HL-60/S4 treated with retinoic acid at 250 ng/mL for 4 days and 3 days (cell line): ENCODE measurements around the gene DNAI2.

ENCODE experiments used
- in situ Hi-C: fragments of 300-500 bp; cut with MboI; formaldehyde crosslinking; loops from 2 replicates; pipeline ENCODE4 v1.7.0; 2022; ENCODE audit warnings: low sequenced_read_pairs

Gene DNAI2

DNA sequence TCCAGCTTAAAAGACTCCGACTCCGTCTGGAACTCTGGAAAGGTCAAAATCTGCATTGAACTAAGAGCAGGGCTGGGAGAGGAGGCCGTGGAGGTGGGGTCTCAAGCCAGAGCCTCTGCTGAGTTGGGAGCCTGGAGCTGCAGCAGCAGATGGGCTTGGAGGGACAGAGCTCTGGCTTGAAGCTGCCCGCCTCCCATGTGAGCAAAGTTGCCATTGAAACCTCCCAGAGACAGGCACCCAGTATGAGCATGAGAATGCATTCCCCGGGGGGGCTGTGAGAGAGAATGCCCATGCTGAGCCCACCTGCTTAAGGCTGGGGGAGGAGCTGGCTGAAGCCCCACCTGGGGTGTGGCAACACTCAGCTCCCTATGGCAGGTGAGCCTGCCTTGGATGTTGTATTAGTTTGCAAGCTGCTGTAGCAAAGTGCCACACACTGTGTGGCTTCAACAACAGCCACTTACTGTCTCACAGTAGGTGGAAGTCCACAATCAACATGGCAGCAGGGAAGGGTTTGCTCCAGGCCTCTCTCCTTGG lies 61.6 kb downstream of the DNAI2 start:
- in situ Hi-C loops, result no loop called here

DNA sequence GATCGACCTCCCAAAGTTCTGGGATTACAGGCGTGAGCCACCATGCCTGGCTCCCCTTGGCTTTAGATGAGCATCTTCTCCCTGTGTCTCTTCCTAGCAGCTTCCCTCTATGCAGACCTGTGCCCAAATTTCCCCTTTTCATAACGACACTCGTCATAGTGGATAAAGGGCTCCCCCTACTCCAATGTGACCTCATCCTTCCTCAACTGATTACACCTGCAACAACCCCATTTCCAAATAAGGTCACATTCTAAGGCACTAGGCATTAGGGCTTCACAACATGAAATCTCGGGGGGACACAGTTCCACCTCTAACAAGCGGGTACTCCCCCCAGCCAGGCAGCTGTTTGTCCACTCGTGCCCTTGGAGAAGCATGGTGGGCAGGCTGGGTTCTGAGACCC lies 62.3 kb downstream of the DNAI2 start:
- in situ Hi-C loops, result no loop called here

DNA sequence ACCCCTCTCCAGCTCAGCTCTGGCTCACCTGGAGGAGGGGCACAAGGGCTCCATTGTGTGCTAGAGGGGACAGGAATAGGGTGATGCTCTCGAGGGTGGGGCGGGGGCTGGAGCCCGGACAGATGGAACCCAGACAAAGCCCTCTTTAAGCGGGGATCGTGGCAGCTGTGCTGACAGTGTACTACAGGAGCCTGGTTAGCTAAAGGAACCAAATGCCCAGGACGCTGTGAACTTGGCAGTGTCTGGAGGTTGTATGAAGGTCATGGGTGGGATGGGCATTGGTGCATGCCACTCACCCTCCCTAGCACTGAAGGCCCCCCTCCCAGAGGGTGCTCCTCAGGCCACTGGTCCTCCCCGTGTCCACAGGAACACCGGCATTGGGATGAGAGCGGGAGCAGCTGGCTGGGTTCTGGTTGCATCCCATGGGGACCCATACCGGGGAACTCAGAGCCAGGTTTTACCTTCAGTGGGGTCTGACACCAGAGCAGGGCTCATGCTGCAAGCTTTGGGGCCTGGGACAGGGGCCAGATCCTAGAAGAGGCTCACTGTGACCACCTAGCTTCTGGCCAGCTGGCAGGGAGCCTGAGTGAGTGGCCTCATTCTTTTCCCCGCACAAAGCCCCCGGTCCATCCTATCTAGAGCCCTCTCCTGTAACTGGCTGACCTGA lies 63.9 kb downstream of the DNAI2 start:
- in situ Hi-C loops, result no loop called here

DNA sequence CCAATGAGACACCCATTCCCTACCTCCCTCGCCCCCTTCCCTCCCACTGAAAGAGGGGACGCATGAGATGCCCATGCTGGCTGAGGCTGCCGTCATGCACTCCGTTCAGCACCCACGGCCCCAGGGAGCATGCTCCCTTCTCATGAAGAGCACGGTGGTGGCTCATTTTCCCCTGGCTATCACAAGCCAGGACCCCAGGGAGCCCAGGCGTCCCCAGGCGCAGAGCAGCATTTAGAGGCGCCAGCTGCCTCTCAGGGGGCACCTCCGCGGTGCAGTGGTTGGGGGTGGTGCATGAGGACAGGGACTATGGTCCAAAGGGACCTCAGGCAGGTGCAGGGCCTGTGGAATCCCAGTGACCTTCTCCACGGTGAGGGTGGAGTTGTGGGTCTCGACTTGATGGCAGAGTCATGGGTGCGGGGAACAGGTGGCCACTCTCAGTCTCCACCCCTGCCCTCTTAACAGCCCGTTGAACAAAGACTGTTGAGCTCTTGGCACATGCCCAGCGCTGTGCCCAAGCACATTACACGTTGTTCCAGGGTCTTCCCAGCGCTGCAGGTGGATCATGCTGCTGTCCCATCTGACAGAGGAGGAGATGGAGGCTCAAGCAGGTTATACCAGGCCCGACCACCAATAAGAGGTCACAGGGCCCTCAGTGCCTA lies 65.6 kb downstream of the DNAI2 start:
- in situ Hi-C loops, result no loop called here

DNA sequence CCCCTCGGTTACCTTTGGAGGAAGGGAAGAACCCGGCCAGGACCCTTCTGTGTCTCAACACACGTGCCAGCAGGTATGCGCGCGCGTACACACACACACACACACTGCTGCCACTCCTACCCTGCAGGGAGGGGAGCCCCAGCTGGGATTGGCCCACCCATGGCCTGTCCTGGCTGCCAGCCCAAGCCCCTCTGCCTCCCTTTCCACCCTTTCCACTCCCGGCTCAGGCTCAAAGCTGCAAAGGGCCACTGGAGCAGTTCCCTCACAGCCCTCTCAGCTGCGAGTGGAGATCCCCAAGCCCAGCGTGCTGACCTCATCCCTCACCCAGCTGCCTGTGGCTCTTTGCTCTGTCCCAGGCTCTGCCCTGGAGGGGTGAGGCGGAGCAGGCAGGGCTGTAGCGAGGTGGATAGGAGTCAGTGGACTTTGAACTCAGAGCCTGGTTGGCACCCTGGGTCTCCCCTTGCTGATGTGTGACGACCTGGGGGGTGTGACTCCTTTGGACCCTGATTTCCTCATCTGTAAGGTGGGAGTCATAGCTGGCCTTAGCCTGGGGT lies 66.5 kb downstream of the DNAI2 start:
- in situ Hi-C loops, result no loop called here

DNA sequence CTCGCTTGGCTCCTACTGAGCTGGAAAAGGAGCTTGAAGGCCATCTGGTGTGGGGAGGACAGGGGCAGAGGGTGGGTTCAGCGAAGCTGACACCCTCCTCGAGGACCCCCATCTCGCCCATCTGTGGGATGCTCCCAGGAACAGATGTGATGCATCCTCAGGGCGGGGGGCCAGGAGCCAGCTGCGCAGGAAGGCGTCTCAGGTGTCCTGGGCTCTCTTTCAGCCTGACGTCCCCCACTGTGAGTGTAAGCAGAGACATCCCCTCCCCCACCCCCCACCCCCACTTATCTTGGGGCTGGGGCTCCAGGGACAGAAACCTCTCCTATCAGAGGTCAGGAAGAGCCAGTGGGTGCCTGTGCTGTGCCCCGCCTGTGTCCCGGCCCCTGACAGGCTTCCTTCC lies 68.2 kb downstream of the DNAI2 start:
- in situ Hi-C loops, result no loop called here

DNA sequence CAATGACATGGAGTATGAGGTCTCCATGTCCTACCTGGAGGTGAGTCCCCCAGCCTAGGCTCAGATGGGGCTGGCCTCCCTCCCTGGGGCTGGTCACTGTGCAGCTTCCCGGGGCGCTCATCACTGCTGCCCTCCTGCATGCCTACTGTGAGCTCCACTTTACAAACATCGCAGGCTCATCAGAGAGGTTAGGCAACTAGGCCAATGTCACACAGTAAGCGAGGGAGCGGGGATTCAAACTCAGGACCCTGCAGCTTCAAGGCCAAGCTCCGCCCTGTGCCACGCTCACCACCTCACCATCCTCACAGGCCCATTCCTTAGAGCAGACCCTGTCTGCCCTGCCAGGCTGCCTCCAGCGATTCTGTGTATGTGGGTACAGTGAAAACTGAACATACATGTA lies 69.1 kb downstream of the DNAI2 start:
- in situ Hi-C loops, result no loop called here

DNA sequence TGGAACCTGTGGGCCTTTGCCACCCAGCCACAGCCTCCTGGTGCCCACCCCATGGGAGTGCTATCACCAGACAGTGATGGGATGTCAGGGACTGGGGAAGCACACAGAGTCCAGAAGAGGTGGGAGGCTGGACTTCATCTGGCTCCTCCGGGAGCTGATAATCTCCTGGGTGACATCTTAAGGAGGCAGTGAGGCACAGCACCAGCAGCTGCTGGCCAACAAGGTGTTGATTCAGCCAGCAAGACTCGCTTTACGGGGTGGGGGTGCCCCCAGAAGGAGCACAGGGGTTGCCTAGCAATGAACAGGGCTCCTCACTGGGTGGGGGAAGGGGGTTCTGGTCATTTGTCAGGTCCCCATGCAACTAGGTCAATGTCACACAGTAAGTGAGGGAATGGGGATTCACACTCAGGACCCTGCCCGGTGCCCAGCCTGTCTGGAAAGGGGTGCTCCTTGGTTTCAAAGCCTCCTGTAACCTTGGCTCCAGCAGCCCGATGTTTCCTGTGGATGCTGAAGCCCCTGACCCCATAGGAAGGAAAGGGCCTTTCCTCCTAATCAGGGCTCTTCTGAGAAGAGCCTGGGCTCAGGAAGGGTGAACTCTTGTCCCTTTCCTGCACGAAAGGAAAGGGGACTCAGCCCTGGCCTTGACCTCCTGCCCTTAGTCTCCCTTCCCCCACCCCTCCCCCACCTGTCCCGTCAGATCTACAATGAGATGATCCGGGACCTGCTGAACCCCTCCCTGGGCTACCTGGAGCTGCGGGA lies 69.7 kb downstream of the DNAI2 start:
- in situ Hi-C loops, result no loop called here

DNA sequence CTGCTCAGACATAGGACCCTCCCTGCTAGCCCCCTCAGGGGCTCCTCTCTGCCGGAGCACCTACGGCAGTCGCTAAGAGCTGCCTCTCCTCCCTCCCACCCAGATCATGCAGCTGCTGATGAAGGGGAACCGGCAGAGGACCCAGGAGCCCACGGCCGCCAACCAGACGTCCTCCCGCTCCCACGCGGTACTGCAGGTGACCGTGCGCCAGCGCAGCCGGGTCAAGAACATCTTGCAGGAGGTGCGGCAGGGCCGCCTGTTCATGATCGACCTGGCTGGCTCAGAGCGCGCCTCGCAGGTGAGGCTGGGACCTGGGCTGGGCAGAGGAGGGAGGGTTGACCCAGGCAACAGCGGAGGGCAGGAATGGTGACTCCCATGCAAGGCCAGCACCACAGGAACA lies 70.6 kb downstream of the DNAI2 start:
- in situ Hi-C loops, result no loop called here

DNA sequence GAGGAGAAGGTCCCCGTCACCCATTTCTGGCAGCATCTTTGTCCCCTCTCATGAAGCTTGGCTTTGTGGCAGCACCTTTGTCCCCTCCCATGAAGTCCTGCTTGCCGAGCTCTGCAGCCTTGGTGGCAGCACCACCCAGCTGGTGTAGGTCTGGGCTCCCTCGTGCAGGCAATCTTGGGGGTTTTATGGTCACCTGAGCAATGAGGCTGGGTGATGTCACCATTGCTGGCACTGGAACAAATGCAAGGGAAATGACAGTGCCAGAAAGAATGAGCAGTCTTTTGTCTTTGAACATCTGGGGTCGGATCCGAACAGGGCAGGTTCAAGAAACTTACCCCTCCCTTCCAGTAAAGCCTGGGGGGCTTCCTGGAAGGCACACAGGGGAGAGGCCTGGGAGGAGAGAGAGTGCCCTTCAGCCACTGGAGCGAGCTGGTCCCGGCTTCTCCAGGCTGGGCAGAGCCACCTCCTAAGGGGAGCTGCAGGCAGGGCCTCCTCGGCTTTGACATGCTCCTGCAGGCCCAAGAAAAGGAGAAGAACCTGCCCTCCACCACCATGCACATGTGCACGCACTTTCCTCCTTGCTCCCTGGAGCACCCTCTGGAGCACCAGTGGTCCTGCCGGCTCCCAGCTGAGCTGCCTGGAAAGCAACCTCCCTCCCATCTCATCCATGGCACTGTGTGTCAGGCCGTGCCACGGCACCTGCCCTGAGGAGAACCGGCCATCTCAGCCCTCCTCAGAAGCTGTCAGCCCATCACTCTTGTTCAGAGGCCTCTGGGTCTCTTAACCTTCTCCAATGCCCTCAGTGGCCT lies 71.6 kb downstream of the DNAI2 start:
- in situ Hi-C loops, result no loop called here

DNA sequence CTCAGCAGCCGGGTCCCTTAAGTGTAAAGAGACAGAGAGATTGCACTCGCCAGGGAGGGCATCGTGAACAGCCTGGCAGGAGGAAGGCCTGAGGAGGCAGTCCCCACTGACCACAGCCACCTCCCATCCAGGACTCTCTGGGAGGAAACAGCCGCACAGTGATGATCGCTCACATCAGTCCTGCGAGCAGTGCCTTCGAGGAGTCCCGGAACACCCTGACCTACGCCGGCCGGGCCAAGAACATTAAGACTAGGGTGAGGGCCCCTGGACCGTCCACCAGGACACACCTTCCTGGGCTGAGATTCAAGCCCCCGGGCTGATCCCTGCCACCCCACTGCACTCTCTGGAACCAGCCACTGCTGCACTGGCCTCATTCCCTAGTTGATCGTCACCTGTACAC lies 73.6 kb downstream of the DNAI2 start:
- in situ Hi-C loops, result no loop called here

DNA sequence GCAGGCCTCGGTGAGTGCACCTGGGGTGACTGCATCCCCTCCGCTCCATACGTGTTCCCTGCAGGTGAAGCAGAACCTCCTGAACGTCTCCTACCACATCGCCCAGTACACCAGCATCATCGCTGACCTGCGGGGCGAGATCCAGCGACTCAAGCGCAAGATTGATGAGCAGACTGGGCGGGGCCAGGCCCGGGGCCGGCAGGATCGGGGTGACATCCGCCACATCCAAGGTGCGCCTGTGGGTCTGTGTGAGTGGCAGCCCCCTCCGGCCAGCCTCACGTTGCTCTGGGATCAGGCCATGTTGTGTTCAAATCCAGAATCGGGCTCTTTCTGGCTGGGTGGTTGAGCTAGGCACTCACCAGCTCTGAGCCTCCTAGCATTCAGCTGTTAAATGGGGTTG lies 75.1 kb downstream of the DNAI2 start:
- in situ Hi-C loops, result no loop called here

DNA sequence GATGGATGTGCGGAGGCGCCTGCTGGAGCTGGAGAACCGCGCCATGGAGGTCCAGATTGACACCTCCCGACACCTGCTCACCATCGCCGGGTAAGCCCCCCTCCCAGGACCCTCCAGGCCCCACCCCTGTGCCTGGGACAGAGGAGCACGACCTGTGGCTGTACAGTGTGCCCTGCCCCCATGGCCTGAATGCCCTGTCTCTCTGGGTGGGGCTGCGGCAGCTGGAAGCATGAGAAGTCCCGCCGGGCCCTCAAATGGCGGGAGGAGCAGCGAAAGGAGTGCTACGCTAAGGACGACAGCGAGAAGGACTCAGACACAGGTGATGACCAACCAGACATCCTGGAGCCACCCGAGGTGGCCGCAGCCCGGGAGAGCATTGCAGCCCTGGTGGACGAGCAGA lies 76.5 kb downstream of the DNAI2 start:
- in situ Hi-C loops, result loop anchor here (10.0 kb wide), 1 partner anchor 136 kb away; the partner anchor contains the start of gene TTYH2

DNA sequence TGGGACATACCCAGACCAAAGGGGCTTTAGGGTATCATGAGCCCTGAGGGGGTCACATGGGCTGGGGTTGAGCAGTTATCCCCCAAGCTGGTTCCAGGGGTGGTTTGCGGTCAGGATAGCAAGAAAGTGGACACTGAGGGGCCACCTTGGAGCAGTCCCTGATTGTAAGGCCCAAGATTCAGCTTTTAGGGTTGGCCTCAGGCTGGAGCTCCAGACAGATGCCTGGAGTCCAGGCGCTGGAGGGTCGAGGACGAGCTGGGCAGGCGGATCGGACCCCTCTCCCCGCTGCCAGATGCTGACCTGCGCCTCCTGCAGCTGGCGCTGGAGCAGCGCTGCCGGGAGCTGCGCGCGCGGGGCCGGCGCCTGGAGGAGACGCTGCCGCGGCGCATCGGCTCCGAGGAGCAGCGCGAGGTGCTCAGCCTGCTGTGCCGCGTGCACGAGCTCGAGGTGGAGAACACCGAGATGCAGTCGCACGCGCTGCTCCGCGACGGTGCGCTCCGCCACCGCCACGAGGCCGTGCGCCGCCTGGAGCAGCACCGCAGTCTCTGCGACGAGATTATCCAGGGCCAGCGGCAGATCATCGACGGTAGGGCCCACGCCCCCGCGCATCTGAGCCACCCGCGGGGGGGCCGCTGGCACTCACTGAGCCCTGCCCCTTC lies 77.6 kb downstream of the DNAI2 start:
- in situ Hi-C loops, result loop anchor here (10.0 kb wide), 1 partner anchor 137 kb away; the partner anchor contains the start of gene TTYH2

DNA sequence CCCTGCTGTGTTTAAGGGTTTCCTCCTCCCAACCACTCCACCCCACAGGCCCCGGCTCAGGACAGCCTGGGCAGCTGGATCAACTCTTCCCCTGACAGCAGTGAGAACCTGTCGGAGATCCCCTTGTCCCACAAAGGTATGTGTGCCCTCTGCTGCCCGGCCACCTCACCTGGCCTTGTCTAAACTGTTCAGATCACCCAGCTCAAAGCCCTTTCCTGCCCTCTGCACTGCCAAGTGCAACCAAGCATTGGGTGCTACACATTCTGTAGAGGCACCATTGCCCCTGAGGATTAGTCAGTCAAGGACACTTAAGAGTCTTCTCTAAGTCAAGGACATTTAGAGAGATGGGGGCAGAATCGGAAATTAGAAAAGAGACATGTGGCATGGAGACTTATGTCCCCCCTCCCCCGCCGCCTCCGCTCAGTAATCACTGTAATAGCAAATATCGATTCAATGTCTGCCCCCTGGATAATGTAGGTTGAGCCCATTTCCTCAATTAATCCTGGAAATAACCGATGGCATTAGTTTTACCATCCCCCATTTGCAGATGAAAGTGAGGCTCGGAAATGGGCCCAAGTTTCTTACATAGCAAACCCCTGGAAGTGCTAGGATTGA lies 79.5 kb downstream of the DNAI2 start:
- in situ Hi-C loops, result loop anchor here (10.0 kb wide), 1 partner anchor 139 kb away; the partner anchor contains the start of gene TTYH2

DNA sequence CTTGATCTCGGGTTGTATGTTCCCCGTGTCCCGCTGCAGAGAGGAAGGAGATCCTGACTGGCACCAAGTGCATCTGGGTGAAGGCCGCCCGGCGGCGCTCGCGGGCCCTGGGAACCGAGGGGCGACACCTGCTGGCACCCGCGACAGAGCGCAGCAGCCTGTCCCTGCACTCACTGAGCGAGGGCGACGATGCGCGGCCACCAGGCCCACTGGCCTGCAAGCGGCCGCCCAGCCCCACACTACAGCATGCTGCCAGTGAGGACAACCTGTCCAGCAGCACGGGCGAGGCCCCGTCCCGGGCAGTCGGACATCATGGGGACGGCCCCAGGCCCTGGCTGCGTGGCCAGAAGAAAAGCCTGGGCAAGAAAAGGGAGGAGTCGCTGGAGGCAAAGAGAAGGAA lies 80.1 kb downstream of the DNAI2 start:
- in situ Hi-C loops, result loop anchor here (10.0 kb wide), 1 partner anchor 139 kb away; the partner anchor contains the start of gene TTYH2

DNA sequence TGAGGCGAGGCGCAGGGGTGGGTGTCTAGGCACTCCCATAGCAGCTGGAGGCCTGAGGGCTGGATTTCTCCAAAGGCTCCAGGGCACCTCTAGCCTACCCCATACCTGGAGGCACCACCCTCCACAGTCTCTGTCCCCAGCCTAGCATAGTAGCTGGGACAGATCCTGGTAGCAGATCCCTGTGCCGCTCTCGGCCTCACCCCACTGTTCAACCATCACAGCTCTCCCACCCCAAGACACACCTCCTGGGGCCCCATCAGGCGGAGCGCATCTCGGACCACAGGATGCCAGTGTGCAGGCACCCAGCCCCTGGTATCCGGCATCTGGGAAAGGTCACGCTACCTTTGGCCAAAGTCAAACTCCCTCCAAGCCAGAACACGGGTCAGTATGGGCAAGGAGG lies 80.5 kb downstream of the DNAI2 start:
- in situ Hi-C loops, result loop anchor here (10.0 kb wide), 1 partner anchor 140 kb away; the partner anchor contains the start of gene TTYH2

DNA sequence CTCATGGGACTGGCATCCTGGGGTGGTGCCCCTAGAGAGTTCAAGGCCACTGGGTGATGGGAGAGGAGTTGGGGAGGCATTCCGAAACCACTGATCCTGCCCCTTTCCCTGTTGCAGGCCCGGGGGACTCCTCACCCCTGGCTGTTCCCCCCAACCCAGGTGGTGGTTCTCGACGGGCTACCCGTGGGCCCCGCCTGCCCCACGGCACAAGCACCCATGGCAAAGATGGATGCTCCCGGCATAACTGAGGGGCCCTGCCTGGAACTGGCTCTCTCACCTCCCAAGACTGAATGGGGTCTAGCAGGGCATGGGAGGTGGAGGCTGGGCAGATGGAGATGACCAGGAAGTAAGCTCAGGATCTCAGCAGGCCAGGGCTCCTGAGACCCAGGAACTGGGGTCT lies 81.0 kb downstream of the DNAI2 start:
- in situ Hi-C loops, result loop anchor here (10.0 kb wide), 1 partner anchor 140 kb away; the partner anchor contains the start of gene TTYH2
